ENCODE data around the gene GPER1.
A peak's percentile ranks its signal among the peaks of the same experiment; 100 is the strongest.
"Not testable (repeated sequence)": the region's sequence is repeated elsewhere in the genome, so short reads cannot be mapped to it uniquely, and the experiment has no call there.

The GPER1 gene

DNA sequence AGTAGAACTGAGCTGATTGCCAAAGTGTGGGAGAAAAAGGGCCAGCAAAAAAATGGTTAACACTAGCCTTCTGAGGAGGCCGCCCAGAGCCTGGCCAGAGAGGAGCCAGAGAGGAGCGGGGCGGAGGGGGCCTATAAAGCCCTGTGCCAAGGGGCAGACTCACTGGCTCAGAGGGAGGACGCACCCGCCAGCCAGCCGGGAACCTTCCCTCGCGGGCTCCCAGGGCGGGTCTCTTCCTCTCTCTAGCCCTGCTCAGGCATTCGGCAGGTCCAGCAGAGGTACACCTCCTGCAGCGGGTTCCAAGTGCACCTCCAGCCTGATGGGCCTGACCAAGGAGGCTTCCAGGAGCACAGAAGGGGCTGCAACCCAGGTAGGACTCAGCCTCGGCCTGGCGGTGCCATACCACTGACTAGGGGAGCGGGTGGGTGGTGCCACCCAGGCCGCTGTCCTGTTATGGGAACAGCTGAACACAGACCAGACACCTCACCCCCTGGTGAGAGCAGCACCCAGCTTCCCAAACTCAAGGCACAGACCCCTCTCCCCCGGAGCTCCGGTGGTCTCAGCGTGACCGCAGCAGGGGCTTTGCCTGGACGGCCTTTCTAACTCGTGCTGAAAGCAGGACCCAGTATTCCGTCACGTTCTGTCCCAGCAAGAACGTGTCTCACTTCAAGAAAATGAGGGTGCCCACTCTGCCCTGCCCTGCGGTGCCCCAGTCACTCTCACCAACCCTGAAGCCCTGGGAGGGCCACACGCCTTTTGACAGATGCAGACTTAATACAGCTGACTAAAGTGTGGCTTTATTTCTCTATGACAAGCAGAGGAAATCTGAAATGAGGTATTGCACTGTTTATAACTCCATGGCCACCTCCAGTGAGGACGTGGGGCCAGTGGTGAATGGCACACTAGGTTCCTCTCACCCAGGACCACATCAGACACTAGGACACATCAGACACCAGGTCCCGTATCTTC, at the start of gene GPER1:
GPER1 (plus strand) TSS at position 162 of the 969 bp plus-strand sequence. CDS start 3,616 bp downstream, outside the sequence.
- DNase-seq (ENCODE audit: low read depth in 2 of 2) = no peak

DNA sequence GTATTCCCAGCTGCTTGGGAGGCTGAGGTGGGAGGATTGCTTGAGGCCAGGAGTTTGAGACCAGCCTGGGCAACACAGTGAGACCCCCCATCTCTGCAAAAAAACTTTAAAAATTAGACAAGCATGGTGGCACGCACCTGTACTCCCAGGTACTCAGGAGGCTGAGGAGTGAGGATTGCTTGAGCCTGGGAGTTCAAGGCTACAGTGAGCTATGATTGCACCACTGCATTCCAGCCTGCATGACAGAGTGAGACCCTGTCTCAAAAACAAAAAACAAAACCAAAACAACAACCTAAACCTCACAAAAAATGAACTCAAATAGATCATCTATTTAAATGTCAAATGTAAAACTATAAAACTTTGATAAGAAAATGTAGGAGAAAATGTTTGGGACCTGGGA, 47.7 kb upstream of the GPER1 start:
- DNase-seq (ENCODE audit: low read depth in 2 of 2) = not testable (repeated sequence)

DNA sequence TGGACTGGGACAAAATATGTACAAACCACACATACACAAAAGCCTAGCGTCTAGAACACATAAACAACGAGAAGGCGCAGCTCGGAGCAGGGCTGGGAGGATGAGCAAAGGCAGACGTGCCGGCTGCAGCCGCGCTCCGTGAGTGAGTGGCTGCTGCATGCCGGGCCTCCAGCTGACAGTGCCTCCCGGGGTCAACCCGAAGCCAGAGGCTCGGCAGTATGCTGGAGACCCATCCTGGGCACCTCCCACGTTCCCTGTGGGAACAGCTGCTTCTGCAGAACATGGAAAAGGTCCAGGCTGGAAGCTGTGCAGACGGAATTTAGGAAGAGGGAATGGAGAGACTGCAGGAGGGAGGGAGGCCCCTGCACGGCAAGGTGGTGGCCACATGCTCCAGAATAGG, 47.1 kb upstream of the GPER1 start:
- DNase-seq (ENCODE audit: low read depth in 2 of 2) = no peak

DNA sequence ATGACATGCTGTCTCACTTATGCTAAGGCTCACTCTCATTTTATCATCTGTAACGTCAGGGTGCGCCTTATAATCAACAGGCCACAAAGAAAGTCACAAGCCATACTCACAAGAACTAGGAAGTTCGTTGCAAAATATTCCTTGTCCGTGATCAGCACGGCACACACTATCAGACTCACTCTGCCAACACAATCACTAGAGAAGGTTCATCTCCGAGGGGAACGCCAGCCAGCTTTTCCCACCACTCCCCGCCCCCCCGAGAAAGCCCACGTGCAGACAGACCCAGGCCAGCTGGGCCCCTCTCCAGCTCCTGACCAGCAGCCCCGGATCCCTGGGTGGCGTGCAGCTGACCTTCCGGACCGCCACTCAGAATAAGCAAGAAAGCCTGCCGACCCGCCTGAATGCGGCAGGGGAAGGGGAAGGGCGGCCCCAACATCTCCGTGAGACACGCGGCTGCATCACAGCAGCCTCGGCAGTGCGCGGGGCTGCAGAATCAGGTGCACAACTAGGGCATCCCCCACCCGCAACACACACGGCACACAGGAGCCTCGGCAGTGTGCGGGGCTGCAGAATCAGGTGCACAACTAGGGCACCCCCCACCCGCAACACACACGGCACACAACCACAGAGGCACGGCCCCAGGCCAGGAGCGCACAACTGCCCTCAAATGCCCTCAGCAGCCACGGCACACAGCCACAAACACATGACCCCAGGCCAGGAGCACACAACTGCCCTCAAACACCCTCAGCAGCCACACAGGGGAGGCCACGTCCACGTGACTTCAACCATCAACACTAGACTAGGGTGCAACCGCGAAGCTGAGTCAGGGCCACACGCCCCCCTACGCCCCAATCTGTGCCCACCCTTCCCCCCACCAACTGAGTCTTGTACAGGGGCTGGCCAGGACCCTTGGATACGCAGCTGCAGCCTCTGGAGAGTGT, 46.1 kb upstream of the GPER1 start:
- no peak for DNase-seq (ENCODE audit: low read depth in 2 of 2)

DNA sequence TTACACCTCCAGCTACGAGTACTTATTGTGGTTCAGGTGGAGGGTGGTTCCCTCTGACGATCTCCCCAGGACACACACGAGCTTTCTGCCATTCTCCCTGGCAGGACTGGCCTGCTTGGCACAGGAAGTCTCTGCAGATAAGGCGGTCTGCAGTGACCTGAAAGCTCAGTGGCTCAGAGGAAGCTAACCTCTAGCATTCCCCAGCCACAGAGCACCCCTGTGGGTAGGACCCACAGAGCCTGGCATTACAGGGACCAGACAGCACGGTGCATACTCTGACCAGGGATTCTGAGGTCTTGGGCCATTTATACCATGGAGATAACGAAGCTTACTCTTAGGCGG, 45.5 kb upstream of the GPER1 start:
- no peak for DNase-seq (ENCODE audit: low read depth in 2 of 2)

DNA sequence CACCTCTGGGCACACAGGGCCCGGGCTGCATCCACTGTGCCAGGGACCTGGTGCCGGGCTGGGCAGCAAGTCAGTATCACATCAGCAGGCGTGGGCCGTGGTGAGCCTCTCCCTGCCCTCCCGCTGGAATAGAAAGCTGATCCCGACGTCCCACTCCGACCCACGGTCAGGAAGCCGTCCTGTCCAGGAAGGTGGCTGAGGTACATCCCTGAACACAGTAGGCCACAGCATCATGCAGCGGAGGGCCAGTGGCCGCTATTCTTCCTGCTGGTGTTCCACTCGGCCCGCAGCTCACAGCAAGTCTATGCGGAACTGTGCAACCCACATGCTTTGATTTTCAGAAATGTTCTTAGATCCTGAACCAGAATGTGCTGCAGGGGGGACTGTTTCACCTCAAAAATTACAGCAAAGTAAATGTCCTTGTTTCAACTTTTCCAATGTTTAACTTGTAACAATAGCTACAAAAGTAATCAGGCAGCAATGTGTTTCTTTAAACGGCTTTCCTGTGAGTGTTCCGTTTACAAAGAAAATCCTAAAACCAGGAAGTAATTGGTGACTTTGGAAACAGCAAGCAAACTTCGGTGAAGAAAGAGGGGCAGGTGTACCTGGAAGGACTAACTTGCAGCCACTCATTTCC, 44.2 kb upstream of the GPER1 start:
- no peak for DNase-seq (ENCODE audit: low read depth in 2 of 2)

DNA sequence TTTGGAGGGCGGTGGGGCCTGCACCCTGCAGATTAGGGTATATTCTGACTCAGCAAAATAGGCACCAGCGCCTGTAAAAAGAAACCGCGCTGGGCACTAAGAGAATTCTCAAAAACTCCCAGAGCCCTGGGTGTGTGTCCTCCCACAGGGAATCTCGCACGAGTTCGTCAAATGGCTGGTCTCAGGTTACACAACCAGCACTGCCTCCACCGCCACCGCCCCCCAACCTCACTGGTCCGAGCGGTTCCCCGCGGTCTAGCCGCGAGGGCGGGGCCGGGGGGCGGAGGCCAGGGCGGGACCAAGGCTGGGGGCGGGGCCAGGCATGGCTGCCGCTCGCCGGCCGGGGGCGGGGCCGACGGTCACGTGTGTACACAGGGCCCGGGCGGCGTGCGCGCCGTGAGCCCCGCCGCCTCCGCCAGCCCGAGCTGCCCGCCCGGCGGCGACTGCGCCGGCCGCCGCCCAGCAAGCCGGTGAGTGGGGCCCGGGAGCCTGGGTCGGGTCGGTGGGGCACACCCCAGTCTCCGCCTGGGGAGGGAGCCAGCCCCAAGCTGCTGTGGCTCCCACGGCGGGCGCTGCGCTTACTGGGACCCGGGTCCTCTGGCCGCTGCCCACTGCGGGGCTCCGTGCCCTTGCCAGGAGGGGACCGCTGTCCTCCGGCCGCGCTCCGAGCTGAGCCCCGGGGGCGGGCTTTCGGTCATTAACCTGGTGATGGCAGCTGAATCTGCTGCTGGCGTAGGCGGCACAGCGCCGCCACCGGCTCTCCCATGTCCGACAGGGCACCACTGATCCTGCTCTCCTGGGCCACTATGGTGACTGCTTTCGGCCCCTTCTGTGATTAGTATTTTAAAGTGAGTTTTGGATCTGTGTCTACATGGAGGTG, 43.5 kb upstream of the GPER1 start, which contains the start of gene GPR146:
GPR146 (plus strand) TSS at position 358 of the 880 bp plus-strand sequence. CDS start 12,970 bp downstream, outside the sequence.
- DNase-seq (ENCODE audit: low read depth in 2 of 2) = peak; percentile 90 to 92

DNA sequence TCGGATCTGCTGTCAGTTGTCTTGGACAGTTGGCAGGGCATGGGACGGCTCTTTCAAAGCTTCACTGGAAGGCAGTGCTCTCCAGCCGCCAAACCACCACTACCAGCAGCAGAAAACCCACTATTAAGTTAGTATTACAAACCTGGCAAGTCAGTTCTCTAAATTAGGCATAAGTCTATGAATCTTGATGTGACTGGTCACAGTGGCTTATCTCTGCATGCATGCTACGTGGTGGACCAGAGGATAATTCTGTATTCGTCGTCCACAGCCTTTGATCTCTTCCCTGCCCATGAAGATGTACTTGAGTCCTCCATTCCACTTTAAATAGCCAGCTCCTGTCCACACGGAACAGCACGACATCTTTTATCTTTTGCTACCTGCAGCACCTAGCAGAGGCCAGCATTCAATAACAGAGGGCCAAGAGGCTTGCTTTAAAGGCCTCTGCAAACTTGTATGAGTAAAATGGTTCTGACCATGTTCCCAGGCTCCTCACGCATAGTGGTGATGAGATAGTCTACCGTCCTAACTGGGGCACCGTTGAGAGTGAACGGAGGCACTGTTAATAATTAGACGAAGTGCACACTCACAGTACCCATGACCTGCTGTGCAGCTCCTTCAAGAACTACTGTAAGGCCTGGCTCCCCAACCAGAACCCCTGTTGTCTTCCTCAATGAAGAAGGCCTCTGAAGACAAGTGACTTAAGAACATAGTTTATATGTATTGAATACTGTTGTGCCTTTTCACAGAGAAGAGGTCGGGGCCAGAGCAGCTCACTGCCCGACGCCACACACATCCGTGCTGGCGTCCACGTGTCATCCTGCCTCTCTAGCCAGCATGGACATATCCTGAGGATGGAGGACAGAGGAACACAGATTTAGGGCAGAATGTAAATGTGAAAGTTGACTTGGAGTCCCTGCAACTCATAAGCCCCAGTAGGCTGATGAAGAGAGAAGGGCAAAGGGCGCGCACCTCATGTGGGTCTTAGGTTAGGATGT, 42.5 kb upstream of the GPER1 start:
- no peak for DNase-seq (ENCODE audit: low read depth in 2 of 2)

DNA sequence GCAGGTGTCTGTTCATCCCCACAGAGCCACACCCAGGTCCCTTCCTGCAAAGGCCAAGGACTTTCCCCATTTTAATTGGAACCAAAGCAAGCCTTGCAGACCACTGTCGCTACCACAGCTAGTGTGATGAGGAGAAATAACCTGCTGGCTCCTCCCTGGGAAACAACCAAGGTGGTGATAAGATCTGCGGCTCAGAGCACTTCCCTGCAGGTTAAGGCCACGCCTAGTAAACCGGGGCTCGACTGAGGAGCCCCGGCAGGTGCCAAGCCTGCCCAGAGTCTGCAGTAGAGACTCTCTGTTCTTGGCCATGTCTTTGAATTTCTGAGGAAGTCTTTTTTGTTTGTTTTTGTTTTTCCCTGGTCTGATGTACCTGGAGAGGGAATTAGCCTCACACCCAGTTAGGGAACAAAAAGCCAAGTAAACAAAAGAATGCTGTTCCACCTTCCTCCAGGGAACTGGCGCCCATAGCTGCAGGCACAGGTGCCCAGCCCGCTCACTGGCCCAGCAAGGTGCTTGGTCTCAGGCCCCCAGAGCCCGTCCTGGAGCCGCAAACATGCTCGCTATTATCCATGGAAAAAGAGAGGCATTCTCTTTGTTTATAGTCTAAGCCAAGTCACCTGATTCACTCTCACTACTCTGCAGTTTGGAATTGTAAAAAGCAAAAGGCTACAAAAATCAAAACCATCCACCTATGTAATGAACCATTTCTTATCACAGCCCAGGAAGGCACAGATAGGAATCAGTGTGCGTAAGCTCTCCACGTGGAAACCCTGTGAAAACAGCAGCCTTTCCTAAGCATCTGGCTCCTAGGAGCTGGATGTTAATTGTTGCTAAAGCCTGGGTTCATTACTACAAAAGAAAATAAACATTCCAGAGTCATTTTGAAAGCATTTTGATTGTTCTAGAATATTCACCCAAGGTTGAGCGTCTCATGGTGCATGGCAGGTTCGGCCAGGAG, 40.9 kb upstream of the GPER1 start:
- DNase-seq (ENCODE audit: low read depth in 2 of 2) = no peak

DNA sequence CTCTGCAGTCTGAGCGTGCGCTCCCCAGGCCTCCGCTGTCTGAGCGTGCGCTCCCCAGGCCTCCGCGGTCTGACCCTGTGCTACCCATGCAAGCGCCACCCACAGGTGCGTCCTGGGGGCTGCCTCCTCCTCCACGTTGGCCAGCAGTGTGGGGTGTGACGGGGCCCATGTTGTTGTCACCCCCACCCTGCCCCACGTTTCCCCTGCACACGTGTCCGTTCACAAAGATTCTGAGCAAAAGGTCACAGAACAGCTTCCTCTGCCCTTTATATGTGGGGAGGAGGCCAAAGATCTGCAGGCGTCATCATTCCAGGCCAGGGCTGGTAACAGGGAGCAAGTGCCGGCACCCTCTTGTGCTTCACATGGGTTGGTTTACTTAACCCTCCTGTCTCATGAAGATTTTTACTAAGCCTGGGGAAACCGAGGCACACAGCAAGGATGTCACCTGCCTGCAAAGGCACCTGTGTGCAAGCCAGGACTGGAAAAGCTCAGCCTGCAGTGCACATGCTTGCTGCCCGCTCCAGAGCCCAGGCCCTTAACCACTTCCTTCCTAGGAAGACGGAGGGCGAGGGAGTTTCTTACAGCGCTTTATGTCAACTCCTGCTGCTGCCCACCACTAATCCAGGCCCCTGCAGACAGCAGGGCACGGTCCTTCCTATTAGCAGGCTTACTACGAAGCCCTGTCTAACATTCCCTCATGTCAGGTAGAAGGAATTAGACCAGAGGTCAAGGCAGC, 38.7 kb upstream of the GPER1 start:
- DNase-seq (ENCODE audit: low read depth in 2 of 2) = no peak

DNA sequence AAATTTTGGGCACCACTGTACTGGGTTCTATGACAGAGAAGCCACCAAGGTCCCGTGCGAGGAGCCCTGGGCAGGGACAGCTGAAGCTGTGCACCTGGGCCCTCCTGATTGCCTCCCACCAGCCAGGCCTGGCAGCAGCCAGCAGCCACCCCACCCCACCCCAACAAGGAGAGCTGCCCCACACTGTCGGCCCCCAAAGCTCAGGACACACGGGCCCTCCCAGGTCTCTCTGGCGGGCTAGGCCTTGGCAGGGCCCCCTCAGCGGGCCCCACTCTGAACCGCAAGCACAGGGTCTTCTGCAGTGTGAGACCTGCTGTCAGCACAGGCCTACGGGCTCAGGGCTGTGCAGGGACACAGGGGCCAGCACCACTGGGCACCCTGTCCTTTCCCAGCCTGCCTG, 38.1 kb upstream of the GPER1 start:
- no peak for DNase-seq (ENCODE audit: low read depth in 2 of 2)

DNA sequence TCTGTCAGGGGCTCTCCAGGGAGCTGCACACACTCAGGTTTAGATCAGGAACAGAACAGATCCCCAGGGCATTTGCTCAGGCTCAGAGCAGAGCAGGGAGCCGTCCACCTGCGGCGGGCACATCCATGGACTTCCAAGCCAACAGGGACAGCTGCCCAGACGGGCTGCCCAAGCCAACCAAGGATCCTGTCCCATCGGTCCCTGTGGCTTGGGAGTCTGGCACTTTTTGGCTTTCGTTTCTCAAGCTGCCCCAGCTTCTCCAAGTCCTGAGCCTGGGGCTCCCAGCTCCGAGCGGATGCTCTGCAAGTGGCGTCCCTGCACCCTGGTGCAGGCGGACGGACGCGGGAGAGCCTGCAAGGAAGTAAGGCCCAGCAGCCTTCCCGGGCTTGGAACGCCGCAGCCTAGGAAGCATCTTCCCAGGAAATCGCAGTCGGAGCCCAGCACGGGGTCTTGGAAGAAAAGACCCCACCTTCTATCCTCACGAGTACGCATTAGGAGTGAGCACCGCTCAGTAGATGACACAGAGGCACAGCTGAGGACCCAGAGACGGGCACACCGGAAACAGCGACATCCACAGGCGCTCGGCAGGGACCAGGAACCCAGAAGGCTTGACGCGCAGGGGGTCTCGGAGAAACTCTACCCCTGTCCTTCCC, 37.5 kb upstream of the GPER1 start:
- no peak for DNase-seq (ENCODE audit: low read depth in 2 of 2)

DNA sequence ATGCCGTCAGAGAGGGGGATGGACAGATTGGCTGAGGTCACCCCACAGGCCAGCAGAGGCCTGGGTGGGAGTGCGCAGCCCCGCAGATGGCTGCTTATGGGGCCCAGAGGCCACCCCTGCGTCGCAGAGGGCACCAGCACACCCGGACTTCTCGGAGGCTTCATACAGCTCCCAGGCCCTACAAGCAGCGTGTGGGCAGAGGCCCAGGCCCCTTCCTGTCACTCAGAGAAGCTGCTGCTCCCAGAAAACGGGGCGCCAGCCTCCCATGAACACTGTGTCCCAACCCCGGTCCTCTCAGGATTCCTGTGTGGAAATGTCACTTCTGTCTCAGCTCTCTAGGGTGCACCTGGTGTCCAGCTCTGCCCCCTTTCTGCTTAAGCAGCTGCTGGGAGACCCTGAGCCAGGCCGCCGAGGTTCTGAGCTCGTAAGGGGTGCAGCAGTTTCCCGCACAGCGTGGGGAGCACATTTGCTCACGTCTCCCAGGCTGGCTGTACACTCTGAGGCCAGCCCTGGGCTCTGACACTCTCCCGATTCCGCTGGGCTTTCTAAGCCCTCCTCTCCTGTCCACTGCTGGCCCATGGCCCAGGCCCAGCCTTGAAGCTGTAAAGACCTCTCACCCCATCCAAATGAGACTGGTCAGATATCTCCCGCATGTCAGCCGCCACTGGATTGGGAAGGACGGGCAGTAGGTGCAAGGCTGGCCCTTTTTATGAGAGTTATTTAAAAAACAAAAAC, 36.8 kb upstream of the GPER1 start:
- DNase-seq (ENCODE audit: low read depth in 2 of 2) = no peak

DNA sequence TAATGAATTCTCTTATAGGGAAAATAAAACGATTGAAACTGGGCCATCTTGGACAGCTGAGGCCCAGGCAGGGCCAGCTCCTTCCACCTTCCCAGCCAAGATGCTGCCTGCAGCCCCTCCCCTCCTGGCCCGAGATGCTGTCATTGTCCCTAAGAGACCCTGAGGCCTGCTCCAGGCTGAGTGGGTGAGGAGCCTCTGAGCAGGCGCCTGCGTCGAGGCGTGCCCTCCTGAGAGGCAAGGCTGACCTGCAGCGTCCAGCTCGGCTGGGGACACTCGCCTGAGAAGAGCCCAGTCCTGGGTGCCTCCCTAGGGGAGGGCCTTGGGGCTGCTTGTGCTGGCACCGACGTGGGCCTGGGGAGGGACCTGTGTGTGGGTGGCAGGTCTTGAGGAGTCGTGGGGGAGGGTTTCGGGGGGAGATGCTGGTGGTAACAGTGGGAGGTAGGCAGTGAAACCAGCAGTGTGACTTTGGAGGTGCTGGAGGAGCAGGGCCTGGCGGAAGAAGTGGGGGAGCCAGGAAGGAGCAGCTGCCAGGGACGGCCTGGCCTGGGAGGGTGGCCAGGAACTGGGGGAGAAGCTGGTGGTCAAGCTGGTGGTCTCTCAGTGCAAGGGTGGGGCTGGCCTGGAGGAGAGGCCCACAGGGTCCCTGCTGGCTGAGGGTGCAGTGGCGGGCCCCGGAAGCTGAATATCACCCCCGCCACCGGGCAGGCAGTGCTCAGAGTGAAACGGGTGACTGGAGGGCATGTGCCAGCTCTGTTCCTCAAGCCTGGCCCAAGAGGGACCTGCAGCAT, 35.7 kb upstream of the GPER1 start:
- DNase-seq (ENCODE audit: low read depth in 2 of 2) = no peak

DNA sequence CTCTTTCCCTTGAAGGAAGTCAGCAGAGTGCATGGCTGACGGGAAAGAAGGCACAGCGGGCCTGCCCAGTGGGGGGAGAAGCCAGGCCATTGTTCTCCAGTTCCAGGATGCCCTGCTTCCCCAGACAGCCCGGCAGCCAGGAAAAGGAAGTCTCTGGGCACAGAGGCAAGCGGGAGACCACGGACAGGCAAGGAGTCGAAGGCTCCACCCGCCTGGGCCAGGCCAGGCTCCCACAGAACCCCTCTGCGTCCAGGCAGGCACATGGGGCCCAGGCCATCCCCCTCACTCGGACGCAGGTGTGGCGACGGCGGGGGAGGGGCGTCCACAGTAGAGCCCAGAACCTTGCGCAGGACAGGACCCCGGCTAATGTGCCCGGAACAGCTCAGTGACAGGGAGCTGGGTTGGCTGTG, 34.9 kb upstream of the GPER1 start:
- no peak for DNase-seq (ENCODE audit: low read depth in 2 of 2)
